Measurements from ENCODE around the gene COL15A1.

- TF ChIP-seq CTCF (conservative IDR thresholded peaks at IDR 0.05; ENCODE audit: low read length): no peak
- TF ChIP-seq EZH2phosphoT487 (IDR thresholded peaks at IDR 0.05; ENCODE audit: borderline replicate concordance): no peak
Observed at GRCh38 chr9:98922721-98923435, 20.8 kb upstream of the COL15A1 start.
